Thymus (tissue), 11 donors: ENCODE results near the gene PLEKHA1. TPM values are rescaled to one million over a fixed set of nuclear protein-coding genes. Genes with fewer than 3 reads are reported as not detected.
A peak's percentile ranks its signal among the peaks of the same experiment; 100 is the strongest.

Experiments used
- DNase-seq, 9 donors: peaks; one replicate each; pipeline ENCODE4 v3.0.0-alpha.2; 2013; ENCODE audit warnings: low spot score in 9 of 9, low read depth in 6 of 9, missing footprints in 1 of 9
- H3K27ac ChIP-seq, 2 donors: one replicate each; pipeline ENCODE4 v1.5.1; 2013; ENCODE audit warnings: control low read depth in 1 of 2, low read depth in 1 of 2, low read length in 1 of 2, mild to moderate bottlenecking in 1 of 2, moderate library complexity in 1 of 2
- H3K27me3 ChIP-seq, 2 donors: one replicate each; pipeline ENCODE4 v1.5.1; 2013; ENCODE audit warnings: low read length in 1 of 2; ENCODE audit not compliant: control insufficient read depth in 2 of 2, insufficient read depth in 1 of 2
- H3K36me3 ChIP-seq, 2 donors: one replicate each; pipeline ENCODE4 v1.5.1; 2013; ENCODE audit warnings: low read length in 1 of 2, mild to moderate bottlenecking in 1 of 2, moderate library complexity in 1 of 2; ENCODE audit not compliant: control insufficient read depth in 2 of 2, insufficient read depth in 2 of 2
- H3K4me1 ChIP-seq, 2 donors: one replicate each; pipeline ENCODE4 v1.5.1; 2013; ENCODE audit warnings: low read length in 2 of 2; ENCODE audit not compliant: control insufficient read depth in 2 of 2, insufficient read depth in 2 of 2
- H3K4me3 ChIP-seq, 2 donors: one replicate each; pipeline ENCODE4 v1.5.1; 2013; ENCODE audit warnings: low read length in 2 of 2, control low read depth in 1 of 2, mild to moderate bottlenecking in 1 of 2
- H3K9me3 ChIP-seq, 2 donors: one replicate each; pipeline ENCODE4 v1.5.1; 2013; ENCODE audit warnings: low read length in 1 of 2, mild to moderate bottlenecking in 1 of 2; ENCODE audit not compliant: control insufficient read depth in 2 of 2, insufficient read depth in 1 of 2
- WGBS: extraction: QIAGEN DNeasy Blood & Tissue Kit; methylation state at CpG from one replicate; pipeline ENCODE4 v1.1.7; 2013; 5-methylcytosine and 5-hydroxymethylcytosine counted together
- polyA plus RNA-seq: library from polyadenylated mRNA; stranded (reverse); fragments of 200-250 nt; gene quantifications from one replicate; pipeline ENCODE4 v1.2.3, GENCODE V29; 2013
- total RNA-seq: library from RNA; stranded (reverse); fragments of 120-200 nt; gene quantifications from one replicate; pipeline ENCODE4 v1.2.4, GENCODE V29; 2013
- donor health status: healthy.

PLEKHA1 gene
- total and polyA plus RNA-seq, 2 donors: 11.1 to 28.2 TPM

DNA sequence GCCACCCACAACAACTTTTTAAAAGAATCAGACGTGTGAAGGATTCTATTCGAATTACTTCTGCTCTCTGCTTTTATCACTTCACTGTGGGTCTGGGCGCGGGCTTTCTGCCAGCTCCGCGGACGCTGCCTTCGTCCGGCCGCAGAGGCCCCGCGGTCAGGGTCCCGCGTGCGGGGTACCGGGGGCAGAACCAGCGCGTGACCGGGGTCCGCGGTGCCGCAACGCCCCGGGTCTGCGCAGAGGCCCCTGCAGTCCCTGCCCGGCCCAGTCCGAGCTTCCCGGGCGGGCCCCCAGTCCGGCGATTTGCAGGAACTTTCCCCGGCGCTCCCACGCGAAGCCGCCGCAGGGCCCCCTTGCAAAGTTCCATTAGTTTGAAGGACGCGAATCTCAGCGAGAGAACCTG is 86.4 kb downstream of the PLEKHA1 start:
- H3K4me1 ChIP-seq: no peaks in the 10 kb centered on the region
- H3K27me3 ChIP-seq: peaks cover 43 to 71% of the 10 kb centered on the region in 2 donors
- no peaks in the 10 kb centered on the region for H3K36me3 ChIP-seq
- no peaks in the 10 kb centered on the region for H3K9me3 ChIP-seq
- no peak for DNase-seq
- WGBS: 4% methylated on average over 40 of the region's 40 CpGs
- H3K4me3 ChIP-seq: no peak overlapping the region
- peak overlapping the region in 1 of 2 donors; percentile 20 for H3K27ac ChIP-seq

DNA sequence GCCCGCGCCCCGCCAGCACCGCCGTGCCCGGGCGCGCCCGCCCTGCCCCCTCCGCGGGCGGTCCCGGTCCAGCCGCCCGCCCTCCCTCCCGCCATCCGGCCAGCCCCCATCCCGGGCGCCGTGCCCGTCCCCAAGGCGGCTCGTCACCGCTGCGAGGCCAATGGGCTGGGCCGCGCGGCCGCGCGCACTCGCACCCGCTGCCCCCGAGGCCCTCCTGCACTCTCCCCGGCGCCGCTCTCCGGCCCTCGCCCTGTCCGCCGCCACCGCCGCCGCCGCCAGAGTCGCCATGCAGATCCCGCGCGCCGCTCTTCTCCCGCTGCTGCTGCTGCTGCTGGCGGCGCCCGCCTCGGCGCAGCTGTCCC is 86.8 kb downstream of the PLEKHA1 start, which contains the start of gene HTRA1:
Gene HTRA1, plus strand, starts transcription at position 187 of the 362 bp plus-strand sequence. Its CDS starts 100 bp downstream, at position 287.
- Histone ChIP-seq H3K4me1 (no peaks in the 10 kb centered on the region), H3K9me3 (no peaks in the 10 kb centered on the region), H3K27ac (peak within 1 kb of the TSS in 1 of 2 donors; percentile 36), H3K4me3 (peak within 1 kb of the TSS; percentile 10 to 30), H3K27me3 (peaks cover 43 to 71% of the 10 kb centered on the region in 2 donors), H3K36me3 (no peaks in the 10 kb centered on the region)
- DNase-seq: no peak
- WGBS: 2% methylated on average over 56 of the region's 56 CpGs

DNA sequence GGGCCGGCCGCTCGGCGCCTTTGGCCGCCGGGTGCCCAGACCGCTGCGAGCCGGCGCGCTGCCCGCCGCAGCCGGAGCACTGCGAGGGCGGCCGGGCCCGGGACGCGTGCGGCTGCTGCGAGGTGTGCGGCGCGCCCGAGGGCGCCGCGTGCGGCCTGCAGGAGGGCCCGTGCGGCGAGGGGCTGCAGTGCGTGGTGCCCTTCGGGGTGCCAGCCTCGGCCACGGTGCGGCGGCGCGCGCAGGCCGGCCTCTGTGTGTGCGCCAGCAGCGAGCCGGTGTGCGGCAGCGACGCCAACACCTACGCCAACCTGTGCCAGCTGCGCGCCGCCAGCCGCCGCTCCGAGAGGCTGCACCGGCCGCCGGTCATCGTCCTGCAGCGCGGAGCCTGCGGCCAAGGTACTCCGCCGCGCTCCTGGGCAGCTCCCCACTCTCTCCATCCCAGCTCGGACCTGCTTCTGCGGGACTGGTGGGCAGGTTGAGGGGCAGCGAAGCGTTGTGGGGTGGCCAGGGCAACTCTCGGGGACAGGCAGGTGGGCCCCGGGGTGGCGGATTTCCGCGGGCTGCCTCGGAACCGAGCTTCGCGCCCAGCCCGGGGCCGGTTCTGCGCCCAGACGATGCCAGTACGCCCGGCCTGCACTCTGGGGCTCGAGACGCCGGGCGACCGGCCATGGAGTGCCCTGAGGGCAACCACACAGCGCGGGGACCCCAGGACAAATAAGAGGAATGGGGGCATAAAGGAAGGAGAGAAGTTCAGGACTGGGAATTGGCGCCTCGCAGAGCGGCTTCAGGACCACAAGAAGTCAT is 87.4 kb downstream of the PLEKHA1 start:
- no peak for DNase-seq

GRCh38 chr10:122462533-122463465 is 88.3 kb downstream of the PLEKHA1 start:
- DNase-seq: no peak
- Histone ChIP-seq H3K4me1 (no peaks in the 10 kb centered on the region), H3K27ac (no peak overlapping the region)

More for the DNA sequence above, 87.4 kb downstream of the PLEKHA1 start:
- Histone ChIP-seq H3K27me3 (peaks cover 43 to 71% of the 10 kb centered on the region in 2 donors), H3K27ac (peak overlapping the region in 1 of 2 donors; percentile 36), H3K36me3 (no peaks in the 10 kb centered on the region), H3K4me3 (peak overlapping the region; percentile 10 to 30), H3K4me1 (no peaks in the 10 kb centered on the region), H3K9me3 (no peaks in the 10 kb centered on the region)
- WGBS: 2% methylated on average over 95 of the region's 95 CpGs

GRCh38 chr10:122463466-122464249 is 89.2 kb downstream of the PLEKHA1 start:
- H3K27me3 ChIP-seq: peaks cover 41 to 61% of the 10 kb centered on the region in 2 donors
- no peaks in the 10 kb centered on the region for H3K9me3 ChIP-seq
- no peak overlapping the region for H3K4me3 ChIP-seq
- H3K4me1 ChIP-seq: no peaks in the 10 kb centered on the region
- WGBS: 83% methylated on average over 17 of the region's 17 CpGs
- no peak overlapping the region for H3K27ac ChIP-seq
- no peak for DNase-seq
- no peaks in the 10 kb centered on the region for H3K36me3 ChIP-seq

More at GRCh38 chr10:122462533-122463465, 88.3 kb downstream of the PLEKHA1 start:
- Histone ChIP-seq H3K9me3 (no peaks in the 10 kb centered on the region), H3K4me3 (peak overlapping the region; percentile 10 to 30), H3K36me3 (no peaks in the 10 kb centered on the region), H3K27me3 (peaks cover 43 to 69% of the 10 kb centered on the region in 2 donors)
- 32% methylated on average over 47 of the region's 47 CpGs for WGBS

GRCh38 chr10:122464250-122464510 is 89.7 kb downstream of the PLEKHA1 start:
- no peaks in the 10 kb centered on the region for H3K36me3 ChIP-seq
- H3K27me3 ChIP-seq: peaks cover 37 to 55% of the 10 kb centered on the region in 2 donors
- no peak overlapping the region for H3K4me3 ChIP-seq
- no peaks in the 10 kb centered on the region for H3K4me1 ChIP-seq
- 82% methylated on average over 4 of the region's 4 CpGs for WGBS
- DNase-seq: no peak
- no peaks in the 10 kb centered on the region for H3K9me3 ChIP-seq
- no peak overlapping the region for H3K27ac ChIP-seq

- 94% methylated on average over 11 of the region's 11 CpGs for WGBS
- Histone ChIP-seq H3K27ac (no peak overlapping the region), H3K9me3 (no peaks in the 10 kb centered on the region), H3K4me3 (no peak overlapping the region), H3K27me3 (peaks cover 36 to 51% of the 10 kb centered on the region in 2 donors), H3K36me3 (no peaks in the 10 kb centered on the region), H3K4me1 (no peaks in the 10 kb centered on the region)
- no peak for DNase-seq
Observed at GRCh38 chr10:122464586-122464985, 90.1 kb downstream of the PLEKHA1 start.

DNA sequence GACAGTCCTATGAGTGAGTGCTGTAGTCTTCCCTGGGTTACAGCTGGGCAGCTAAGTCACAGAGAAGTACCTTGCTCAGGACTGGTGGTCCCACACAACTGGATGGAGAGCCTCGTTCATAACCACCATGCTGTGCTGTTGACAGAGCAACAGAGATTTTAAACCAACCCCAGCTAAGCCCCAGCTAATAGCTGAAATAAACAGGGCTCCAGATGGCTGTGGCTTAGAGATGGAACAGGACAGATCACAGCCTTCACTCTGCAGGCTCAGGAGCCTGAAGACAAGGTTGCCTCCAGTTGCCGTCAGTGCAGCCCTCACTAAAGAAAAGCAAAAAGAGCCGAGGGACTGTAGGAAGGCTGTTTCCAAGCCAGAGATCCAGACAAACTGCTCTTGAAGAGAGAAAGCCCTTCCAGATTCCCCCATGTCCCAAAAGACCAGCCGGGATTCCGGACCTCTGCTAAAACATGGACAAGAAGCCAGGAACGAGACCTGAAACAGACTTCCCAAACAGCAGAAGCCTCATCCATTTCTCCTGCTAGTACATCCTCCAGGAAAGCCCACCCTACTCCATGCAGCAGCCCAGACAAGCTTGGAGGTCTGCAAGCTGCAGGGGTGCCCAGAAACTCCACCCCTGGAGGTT is 91.0 kb downstream of the PLEKHA1 start:
- Histone ChIP-seq H3K27ac (no peak overlapping the region), H3K4me1 (no peaks in the 10 kb centered on the region), H3K4me3 (no peak overlapping the region), H3K9me3 (no peaks in the 10 kb centered on the region), H3K27me3 (peaks cover 30 to 42% of the 10 kb centered on the region in 2 donors), H3K36me3 (no peaks in the 10 kb centered on the region)
- DNase-seq: no peak
- 85% methylated on average over 6 of the region's 6 CpGs for WGBS
